MM.1S (cell line): Measurements from ENCODE around the gene RAB42.

ENCODE experiments used
- CTCF ChIP-seq: fragments of 300-600 bp; sonication (generic); IDR thresholded peaks from 2 replicates; pipeline ENCODE4 v1.5.1; 2016; ENCODE audit warnings: antibody characterized with exemption, low read length, mixed read lengths
- EZH2 ChIP-seq: fragments of 300-600 bp; sonication (generic); optimal IDR thresholded peaks from 2 replicates; pipeline ENCODE3; 2017; ENCODE audit warnings: low read depth, mild to moderate bottlenecking, antibody characterized with exemption, low read length, mixed read lengths
- EZH2phosphoT487 ChIP-seq: fragments of 300-600 bp; sonication (generic); IDR thresholded peaks from 2 replicates; pipeline ENCODE4 v1.6.1; 2018; ENCODE audit warnings: antibody characterized with exemption, low read length

- TF ChIP-seq CTCF = peak; percentile 42
- no peak for TF ChIP-seq EZH2
- no peak for TF ChIP-seq EZH2phosphoT487
These were observed 51.0 kb downstream of the RAB42 start, which contains the start of gene TAF12 for GRCh38 chr1:28642847-28643635.
